HCT116 (cell line): ENCODE data around the gene KCND3. TPM values are rescaled to one million over a fixed set of nuclear protein-coding genes. Genes with fewer than 3 reads are reported as not detected.

Source experiments
- ATAC-seq: fragments of 200-7000 bp; cut with Tn5 transposase; 2 replicates; pipeline ENCODE4 v1.9.1; 2020; ENCODE audit warnings: mild to moderate bottlenecking, moderate library complexity
- BruUV-seq: library from RNA; stranded (reverse); fragments of 400-500 nt; replicated peaks from 2 replicates; lab custom pipeline; 2021; lab: Mats Ljungman, UMichigan
- CTCF ChIA-PET: fragments of 300-600 bp; sonication (Branson Sonifier 250); formaldehyde crosslinking; loops from one replicate; lab custom pipeline; 2021; ENCODE audit warnings: antibody characterized with exemption; lab: Charles Lee
- POLR2A ChIA-PET: fragments of 300-600, 350-600 bp; sonication (Branson Sonifier 250); formaldehyde crosslinking; loops from one replicate; lab custom pipeline; 2021; ENCODE audit warnings: antibody characterized with exemption; lab: Charles Lee
- RAD21 ChIA-PET, 2 experiments: fragments of 300-600 bp; sonication (Branson Sonifier 250); formaldehyde crosslinking; loops; one replicate each; lab custom pipeline; 2023; ENCODE audit warnings: low total read pairs in 2 of 2; ENCODE audit not compliant: uncharacterized antibody in 2 of 2, unreplicated experiment in 2 of 2, low non-redundant PET in 1 of 2; lab: Charles Lee
- DNase-seq: peaks from one replicate; pipeline ENCODE4 v3.0.0-alpha.2; 2010; ENCODE audit warnings: low read depth, low spot score
- H2AFZ ChIP-seq: fragments of 200-600 bp; shearing (Covaris generic), sonication (generic); 2 replicates; pipeline ENCODE4 v1.6.1; 2017; ENCODE audit warnings: low read depth, mixed run types, mixed read lengths, antibody characterized with exemption, low read length; ENCODE audit not compliant: poor library complexity, severe bottlenecking
- H3K27ac ChIP-seq: 2 replicates; pipeline ENCODE4 v1.5.1; 2012; ENCODE audit warnings: low read depth, low read length
- H3K27me3 ChIP-seq: fragments of 200-600 bp; sonication (generic); 2 replicates; pipeline ENCODE4 v1.6.1; 2016; ENCODE audit warnings: mixed run types, low read length, mixed read lengths; ENCODE audit not compliant: insufficient read depth
- H3K36me3 ChIP-seq, 2 experiments: fragments of 200-500 bp in 1 of 2; fragments of 200-600 bp in 1 of 2; sonication (Bioruptor generic) in 1 of 2; sonication (generic) in 1 of 2; 2 replicates each; pipeline versions ENCODE4 v1.5.1 to v1.6.1; 2014 to 2016; ENCODE audit warnings: low read length in 2 of 2, inconsistent platforms in 1 of 2, mixed read lengths in 1 of 2, mixed run types in 1 of 2; ENCODE audit not compliant: insufficient read depth in 2 of 2, control insufficient read depth in 1 of 2
- H3K4me1 ChIP-seq, 2 experiments: fragments of 200-600 bp in 1 of 2; sonication (generic) in 1 of 2; 2 replicates each; pipeline versions ENCODE4 v1.5.1 to v1.6.1; 2012 to 2017; ENCODE audit warnings: low read length in 2 of 2, inconsistent platforms in 1 of 2, mild to moderate bottlenecking in 1 of 2, mixed read lengths in 1 of 2, mixed run types in 1 of 2, moderate library complexity in 1 of 2; ENCODE audit not compliant: insufficient read depth in 2 of 2, control insufficient read depth in 1 of 2
- H3K4me2 ChIP-seq: fragments of 200-600 bp; sonication (generic); 2 replicates; pipeline ENCODE4 v1.6.1; 2017; ENCODE audit warnings: mixed run types, low read length, mixed read lengths
- H3K4me3 ChIP-seq, 2 experiments: fragments of 200-600 bp in 1 of 2; sonication (generic) in 1 of 2; replicated peaks in 1 of 2; 2 replicates each; pipeline ENCODE4 v1.5.1; 2011 to 2016; ENCODE audit warnings: low read length in 2 of 2, control low read depth in 1 of 2, low read depth in 1 of 2, mild to moderate bottlenecking in 1 of 2, mixed read lengths in 1 of 2, mixed run types in 1 of 2
- H3K79me2 ChIP-seq: fragments of 200-600 bp; sonication (generic); 2 replicates; pipeline ENCODE4 v1.6.1; 2017; ENCODE audit warnings: mild to moderate bottlenecking, mixed run types, low read length, moderate library complexity, mixed read lengths; ENCODE audit not compliant: insufficient read depth
- H3K9ac ChIP-seq: fragments of 200-600 bp; sonication (generic); 2 replicates; pipeline ENCODE4 v1.6.1; 2016; ENCODE audit warnings: low read length, mixed read lengths
- H3K9me2 ChIP-seq: fragments of 200-600 bp; sonication (generic), shearing (Covaris generic); 2 replicates; pipeline ENCODE4 v1.6.1; 2017; ENCODE audit warnings: mixed run types, mild to moderate bottlenecking, moderate library complexity; ENCODE audit not compliant: insufficient read depth
- H3K9me3 ChIP-seq, 2 experiments: fragments of 200-500 bp in 1 of 2; fragments of 200-600 bp in 1 of 2; sonication (Bioruptor generic) in 1 of 2; sonication (generic) in 1 of 2; 2 replicates each; pipeline ENCODE4 v1.6.1; 2014 to 2017; ENCODE audit warnings: low read length in 2 of 2, mixed read lengths in 2 of 2, inconsistent platforms in 1 of 2, low read depth in 1 of 2, mild to moderate bottlenecking in 1 of 2, mixed run types in 1 of 2, moderate library complexity in 1 of 2; ENCODE audit not compliant: control insufficient read depth in 1 of 2, insufficient read depth in 1 of 2
- H4K20me1 ChIP-seq: fragments of 200-600 bp; sonication (generic), shearing (Covaris generic); 2 replicates; pipeline ENCODE4 v1.6.1; 2017; ENCODE audit warnings: mixed run types, mild to moderate bottlenecking, moderate library complexity; ENCODE audit not compliant: insufficient read depth
- CBX3 ChIP-seq: IDR thresholded peaks from 2 replicates; pipeline ENCODE4 v1.6.1; 2012; ENCODE audit warnings: low read depth
- CEBPB ChIP-seq: IDR thresholded peaks from 2 replicates; pipeline ENCODE4 v1.6.1; 2012; ENCODE audit warnings: low read depth
- EGR1 ChIP-seq: IDR thresholded peaks from 2 replicates; pipeline ENCODE4 v1.6.1; 2012; ENCODE audit warnings: low read depth
- MAX ChIP-seq: IDR thresholded peaks from 2 replicates; pipeline ENCODE4 v1.6.1; 2012
- POLR2A ChIP-seq: IDR thresholded peaks from 2 replicates; pipeline ENCODE4 v1.7.0; 2011; ENCODE audit warnings: borderline replicate concordance; ENCODE audit not compliant: insufficient read depth, insufficient read length; ENCODE audit errors: extremely low read depth
- POLR2AphosphoS5 ChIP-seq: IDR thresholded peaks from 2 replicates; pipeline ENCODE4 v1.6.1; 2011; ENCODE audit warnings: mild to moderate bottlenecking, low read depth, low read length, moderate library complexity
- RAD21 ChIP-seq: IDR thresholded peaks from 2 replicates; pipeline ENCODE4 v1.6.1; 2012; ENCODE audit warnings: low read depth, mild to moderate bottlenecking
- REST ChIP-seq: IDR thresholded peaks from 2 replicates; pipeline ENCODE4 v1.6.1; 2012; ENCODE audit warnings: low read depth
- SIN3A ChIP-seq: IDR thresholded peaks from 2 replicates; pipeline ENCODE4 v1.6.1; 2012; ENCODE audit warnings: low read depth
- SP1 ChIP-seq: IDR thresholded peaks from 2 replicates; pipeline ENCODE4 v1.6.1; 2012; ENCODE audit warnings: low read depth
- SRF ChIP-seq: IDR thresholded peaks from 2 replicates; pipeline ENCODE4 v1.6.1; 2012; ENCODE audit warnings: low read depth
- ZNF274 ChIP-seq: fragments of 200-500 bp; sonication (Bioruptor generic); IDR thresholded peaks from 2 replicates; pipeline ENCODE4 v1.6.1; 2014; ENCODE audit warnings: mild to moderate bottlenecking, low read depth, low read length, inconsistent platforms
- intact Hi-C: fragments of 100-400 bp; cut with micrococcal nuclease; formaldehyde crosslinking; loops from 2 replicates; pipeline ENCODE4 v1.10.0; 2022
- total RNA-seq: library from RNA; stranded (reverse); gene quantifications from one replicate; pipeline ENCODE4 v1.2.1, GENCODE V29; 2021; ENCODE audit not compliant: unreplicated experiment
- TF ChIP-seq, protein P1 (sequence below): IDR thresholded peaks from 2 replicates; pipeline ENCODE4 v1.6.1; 2012

KCND3 gene
- total RNA-seq, 1 experiment from 2014 or later = 0.44 TPM

- TF ChIP-seq REST = no peak
- TF ChIP-seq SRF = no peak
- TF ChIP-seq ZNF274 = no peak
- TF ChIP-seq EGR1 = no peak
- TF ChIP-seq, all 23 proteins: peak for 0
Observed at GRCh38 chr1:111739925-111740765, 249.3 kb downstream of the KCND3 start (continued).

DNA sequence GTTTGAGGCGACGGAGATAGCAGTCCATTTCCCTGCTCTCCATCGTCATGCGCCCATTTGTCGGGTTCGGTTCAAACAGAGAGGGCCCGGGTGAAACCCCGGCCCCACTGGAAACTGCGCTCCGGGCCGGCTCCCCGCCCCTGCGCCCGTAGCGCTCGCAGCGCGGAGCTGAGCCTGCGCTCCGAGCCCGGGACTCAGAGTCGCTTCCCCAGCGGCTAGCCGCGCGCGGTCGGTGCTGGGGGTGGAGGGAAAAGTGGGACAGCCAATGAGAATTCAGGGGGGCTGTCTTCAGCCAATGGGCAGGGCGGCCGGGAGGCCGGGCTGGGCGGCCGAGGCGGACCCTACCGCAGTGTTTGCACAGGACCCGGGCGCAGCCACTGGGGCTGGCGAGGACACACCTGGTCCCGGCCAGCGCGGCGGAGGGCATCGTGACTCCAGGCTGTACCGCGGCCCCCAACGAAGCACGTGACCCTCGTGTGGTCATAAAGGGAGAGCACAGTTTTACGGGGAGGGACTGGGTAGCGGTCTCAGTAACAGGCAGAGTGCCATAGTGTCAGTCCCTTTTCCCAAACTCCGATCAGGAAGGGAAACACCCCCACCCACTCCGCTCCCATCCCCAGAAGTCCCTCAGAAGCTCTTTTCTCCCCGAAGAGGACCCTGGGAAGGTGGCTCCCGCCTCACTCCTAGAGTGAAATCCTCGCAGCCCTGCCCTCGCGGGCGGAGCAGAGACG is 250.1 kb downstream of the KCND3 start, which contains the start of gene INKA2:
INKA2 (minus strand) TSS at position 202 of the 731 bp plus-strand sequence; CDS start at position 49, 153 bp downstream.
- no TSS peak for BruUV-seq
- intact Hi-C loops = loop anchor here (1.0 kb wide), 1 partner anchor 16 kb away; the partner anchor contains the start of gene DDX20
- ATAC-seq (peak; percentile 88), DNase-seq (peak; percentile 74)
- H3K36me3 ChIP-seq = no peaks in the 10 kb centered on the region
- ChIA-PET POLR2A (interaction anchor here (1.0 to 1.2 kb wide), 3 partner anchors 8 to 231 kb away, joined by 3 to 5 read pairs (median 4); no protein-coding TSS in a partner anchor), CTCF (interaction anchor here (1.2 to 2.5 kb wide), 7 partner anchors 8 to 257 kb away, joined by 3 to 22 read pairs (median 5); no protein-coding TSS in a partner anchor), RAD21 (interaction anchor here in 1 of 2 experiments (0.9 to 1.2 kb wide), 2 partner anchors 8 to 15 kb away, joined by 3 to 4 read pairs; no protein-coding TSS in a partner anchor)
- H3K27me3 ChIP-seq = peaks cover 4% of the 10 kb centered on the region; the same call in 1 of the 2 replicates
- peak within 1 kb of the TSS; percentile 82 for H2AFZ ChIP-seq
- H3K9ac ChIP-seq = peak within 1 kb of the TSS; percentile 49
- peak within 1 kb of the TSS; percentile 81 for H3K4me2 ChIP-seq
- H3K9me2 ChIP-seq = no peaks in the 10 kb centered on the region
- no peaks in the 10 kb centered on the region for H3K9me3 ChIP-seq
- peaks cover 15 to 28% of the 10 kb centered on the region in 2 experiments; a peak in 3 of 4 replicates for H3K4me1 ChIP-seq
- TF ChIP-seq, protein P1, sequence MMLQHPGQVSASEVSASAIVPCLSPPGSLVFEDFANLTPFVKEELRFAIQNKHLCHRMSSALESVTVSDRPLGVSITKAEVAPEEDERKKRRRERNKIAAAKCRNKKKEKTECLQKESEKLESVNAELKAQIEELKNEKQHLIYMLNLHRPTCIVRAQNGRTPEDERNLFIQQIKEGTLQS = no peak
- TF ChIP-seq RAD21 (no peak), POLR2A (peak; percentile 63), POLR2AphosphoS5 (peak; percentile 70), EGR1 (0 out of 2 replicates have a peak, but pooled peaks have one; percentile 9), CEBPB (no peak), SIN3A (peak; percentile 77), SP1 (peak; percentile 71), CBX3 (peak; percentile 72; the same call in 1 of the 2 replicates), MAX (peak; percentile 89)
- TF ChIP-seq, all 23 proteins: peak for 7
- peak within 1 kb of the TSS; percentile 96 for H3K27ac ChIP-seq
- peak within 1 kb of the TSS; percentile 53 to 59 for H3K4me3 ChIP-seq
- H4K20me1 ChIP-seq = no peaks in the 10 kb centered on the region
- H3K79me2 ChIP-seq = no peaks in the 10 kb centered on the region
